Measurements from ENCODE around the gene NES. TPM values are rescaled to one million over a fixed set of nuclear protein-coding genes. Genes with fewer than 3 reads are reported as not detected.

The NES gene
- total and polyA plus RNA-seq, 2 of the 8 experiments (the other 6 are each of a cell fraction or from before 2014, with no cell fraction given): 13.3 to 135 TPM

GRCh38 chr1:156671804-156672203 is 5.4 kb downstream of the NES start (continued):
- TF ChIP-seq TCF12 (IDR thresholded peaks at IDR 0.05; ENCODE audit: low read depth, low read length) (no peak), JUND (IDR thresholded peaks at IDR 0.05; ENCODE audit: low read length) (no peak), BRCA1 (IDR thresholded peaks at IDR 0.05; ENCODE audit: low read depth, low read length) (no peak), POU5F1 (IDR thresholded peaks at IDR 0.05; ENCODE audit: low read depth, low read length) (no peak), TAF7 (optimal IDR thresholded peaks at IDR 0.05; ENCODE audit: borderline replicate concordance, low read depth, low read length) (no peak), TBP (IDR thresholded peaks at IDR 0.05; ENCODE audit: low read depth, low read length) (no peak), SRF (IDR thresholded peaks at IDR 0.05; ENCODE audit: low read depth, low read length) (no peak), TEAD4 (IDR thresholded peaks at IDR 0.05; ENCODE audit: low read depth, low read length) (no peak)
